SK-N-SH treated with all-trans-retinoic acid at 6 μM for 48 hours (cell line): ENCODE results near the gene GRIK3.
"Not testable (repeated sequence)": the region's sequence is repeated elsewhere in the genome, so short reads cannot be mapped to it uniquely, and the experiment has no call there.

Experiments used
- ATAC-seq: fragments of 200-7000 bp; cut with Tn5 transposase; 3 replicates; pipeline ENCODE4 v1.9.1; 2020; ENCODE audit warnings: mild to moderate bottlenecking, moderate library complexity
- ARNTL ChIP-seq: fragments of 450-650 bp; formaldehyde crosslinking; IDR thresholded peaks from 2 replicates; pipeline ENCODE4 v1.5.0; 2020; ENCODE audit warnings: low read depth, mild to moderate bottlenecking, moderate library complexity, borderline replicate concordance
- BACH2 ChIP-seq: fragments of 250-450 bp; sonication (Bioruptor Pico); IDR thresholded peaks from 2 replicates; pipeline ENCODE4 v1.9.0; 2021; ENCODE audit warnings: mild to moderate bottlenecking, borderline replicate concordance
- CSDC2 ChIP-seq: fragments of 250-450 bp; sonication (Bioruptor Pico); IDR thresholded peaks from 2 replicates; pipeline ENCODE4 v1.5.0; 2020; ENCODE audit warnings: mild to moderate bottlenecking, moderate library complexity
- ESRRG ChIP-seq: fragments of 250-450 bp; sonication (Bioruptor Pico); IDR thresholded peaks from 2 replicates; pipeline ENCODE4 v1.6.1; 2021; ENCODE audit warnings: mild to moderate bottlenecking
- GLIS3 ChIP-seq: fragments of 250-450 bp; sonication (Bioruptor Pico); IDR thresholded peaks from 2 replicates; pipeline ENCODE4 v1.5.0; 2020; ENCODE audit warnings: mild to moderate bottlenecking, moderate library complexity
- OSR1 ChIP-seq: fragments of 250-450 bp; sonication (Bioruptor Pico); IDR thresholded peaks from 2 replicates; pipeline ENCODE4 v1.8.0; 2022; ENCODE audit warnings: moderate library complexity, mild to moderate bottlenecking, inconsistent platforms
- PATZ1 ChIP-seq: fragments of 250-450 bp; sonication (Bioruptor Pico); IDR thresholded peaks from 2 replicates; pipeline ENCODE4 v1.8.0; 2020; ENCODE audit warnings: mild to moderate bottlenecking, moderate library complexity, borderline replicate concordance
- SNAI2 ChIP-seq: fragments of 250-450 bp; sonication (Bioruptor Pico); IDR thresholded peaks from 2 replicates; pipeline ENCODE4 v1.5.0; 2020; ENCODE audit warnings: mild to moderate bottlenecking, moderate library complexity
- TCF4 ChIP-seq: fragments of 250-450 bp; sonication (Bioruptor Pico); IDR thresholded peaks from 2 replicates; pipeline ENCODE4 v1.8.0; 2021; ENCODE audit warnings: mild to moderate bottlenecking, moderate library complexity, borderline replicate concordance
- TOX ChIP-seq: fragments of 250-450 bp; sonication (Bioruptor Pico); IDR thresholded peaks from 2 replicates; pipeline ENCODE4 v1.8.0; 2021; ENCODE audit warnings: mild to moderate bottlenecking, moderate library complexity, borderline replicate concordance
- TSHZ2 ChIP-seq: fragments of 250-450 bp; sonication (Bioruptor Pico); IDR thresholded peaks from 2 replicates; pipeline ENCODE4 v1.5.0; 2020; ENCODE audit warnings: mild to moderate bottlenecking, moderate library complexity
- ZC3H10 ChIP-seq: fragments of 250-450 bp; sonication (Bioruptor Pico); IDR thresholded peaks from 2 replicates; pipeline ENCODE4 v1.5.1; 2021; ENCODE audit warnings: mild to moderate bottlenecking, moderate library complexity
- ZFP3 ChIP-seq: fragments of 250-450 bp; sonication (Bioruptor Pico); IDR thresholded peaks from 2 replicates; pipeline ENCODE4 v1.5.0; 2020; ENCODE audit warnings: mild to moderate bottlenecking, moderate library complexity
- ZFP30 ChIP-seq: fragments of 450-650 bp; formaldehyde crosslinking; IDR thresholded peaks from 2 replicates; pipeline ENCODE4 v1.5.0; 2022; ENCODE audit warnings: mild to moderate bottlenecking, moderate library complexity
- ZNF70 ChIP-seq: fragments of 450-650 bp; formaldehyde crosslinking; IDR thresholded peaks from 2 replicates; pipeline ENCODE4 v1.5.0; 2020; ENCODE audit warnings: mild to moderate bottlenecking, moderate library complexity
- ZNF8 ChIP-seq: fragments of 450-650 bp; formaldehyde crosslinking; IDR thresholded peaks from 2 replicates; pipeline ENCODE4 v1.5.0; 2020; ENCODE audit warnings: mild to moderate bottlenecking, moderate library complexity
- TF ChIP-seq, protein P1 (sequence below): fragments of 250-450 bp; sonication (Bioruptor Pico); IDR thresholded peaks from 2 replicates; pipeline ENCODE4 v1.5.1; 2021; ENCODE audit warnings: mild to moderate bottlenecking, moderate library complexity
- TF ChIP-seq, protein P2 (sequence below): fragments of 250-450 bp; sonication (Bioruptor Pico); IDR thresholded peaks from 2 replicates; pipeline ENCODE4 v1.8.0; 2021; ENCODE audit warnings: low read depth, mild to moderate bottlenecking, moderate library complexity, borderline replicate concordance
- TF ChIP-seq, protein P3 (sequence below): fragments of 250-450 bp; sonication (Bioruptor Pico); IDR thresholded peaks from 2 replicates; pipeline ENCODE4 v1.5.1; 2020; ENCODE audit warnings: low read depth, mild to moderate bottlenecking, moderate library complexity

The GRIK3 gene

GRCh38 chr1:36918604-36919003 lies 115.7 kb downstream of the GRIK3 start:
- no peak for ATAC-seq

DNA sequence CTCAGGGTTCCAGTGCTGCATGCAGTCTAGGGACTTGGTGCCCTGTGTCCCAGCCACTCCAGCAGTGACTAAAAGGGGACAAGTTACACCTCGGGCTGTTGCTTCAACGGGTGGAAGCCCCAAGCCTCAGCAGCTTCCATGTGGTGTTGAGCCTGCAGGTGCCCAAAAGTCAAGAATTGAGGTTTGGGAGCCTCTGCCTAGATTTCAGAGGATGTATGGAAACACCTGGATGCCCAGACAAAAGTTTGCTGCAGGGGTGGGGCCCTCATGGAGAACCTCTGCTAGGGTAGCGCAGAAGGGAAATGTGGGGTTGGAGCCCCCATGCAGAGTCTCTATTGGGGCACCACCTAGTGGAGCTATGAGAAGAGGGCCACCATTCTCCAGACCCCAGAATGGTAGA lies 117.8 kb downstream of the GRIK3 start:
- not testable (repeated sequence) for ATAC-seq

More at GRCh38 chr1:36918604-36919003, 115.7 kb downstream of the GRIK3 start:
- TF ChIP-seq GLIS3 (CRISPR knock-in tag) (no peak), TSHZ2 (CRISPR knock-in tag) (no peak), SNAI2 (CRISPR knock-in tag) (no peak), ZFP30 (CRISPR knock-in tag) (no peak), ESRRG (no peak), ARNTL (CRISPR knock-in tag) (no peak), TOX (CRISPR knock-in tag) (no peak), ZFP3 (CRISPR knock-in tag) (no peak)
- TF ChIP-seq, protein P1, sequence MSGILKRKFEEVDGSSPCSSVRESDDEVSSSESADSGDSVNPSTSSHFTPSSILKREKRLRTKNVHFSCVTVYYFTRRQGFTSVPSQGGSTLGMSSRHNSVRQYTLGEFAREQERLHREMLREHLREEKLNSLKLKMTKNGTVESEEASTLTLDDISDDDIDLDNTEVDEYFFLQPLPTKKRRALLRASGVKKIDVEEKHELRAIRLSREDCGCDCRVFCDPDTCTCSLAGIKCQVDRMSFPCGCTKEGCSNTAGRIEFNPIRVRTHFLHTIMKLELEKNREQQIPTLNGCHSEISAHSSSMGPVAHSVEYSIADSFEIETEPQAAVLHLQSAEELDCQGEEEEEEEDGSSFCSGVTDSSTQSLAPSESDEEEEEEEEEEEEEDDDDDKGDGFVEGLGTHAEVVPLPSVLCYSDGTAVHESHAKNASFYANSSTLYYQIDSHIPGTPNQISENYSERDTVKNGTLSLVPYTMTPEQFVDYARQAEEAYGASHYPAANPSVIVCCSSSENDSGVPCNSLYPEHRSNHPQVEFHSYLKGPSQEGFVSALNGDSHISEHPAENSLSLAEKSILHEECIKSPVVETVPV, result no peak

- ATAC-seq, result no peak
- TF ChIP-seq ZFP3 (CRISPR knock-in tag) (no peak), BACH2 (CRISPR knock-in tag) (no peak), ZNF8 (CRISPR knock-in tag) (no peak), TOX (CRISPR knock-in tag) (no peak), ZNF70 (CRISPR knock-in tag) (no peak), ZC3H10 (no peak)
These were observed 120.7 kb downstream of the GRIK3 start for GRCh38 chr1:36913484-36914060.

- no peak for ATAC-seq
- TF ChIP-seq, protein P2, sequence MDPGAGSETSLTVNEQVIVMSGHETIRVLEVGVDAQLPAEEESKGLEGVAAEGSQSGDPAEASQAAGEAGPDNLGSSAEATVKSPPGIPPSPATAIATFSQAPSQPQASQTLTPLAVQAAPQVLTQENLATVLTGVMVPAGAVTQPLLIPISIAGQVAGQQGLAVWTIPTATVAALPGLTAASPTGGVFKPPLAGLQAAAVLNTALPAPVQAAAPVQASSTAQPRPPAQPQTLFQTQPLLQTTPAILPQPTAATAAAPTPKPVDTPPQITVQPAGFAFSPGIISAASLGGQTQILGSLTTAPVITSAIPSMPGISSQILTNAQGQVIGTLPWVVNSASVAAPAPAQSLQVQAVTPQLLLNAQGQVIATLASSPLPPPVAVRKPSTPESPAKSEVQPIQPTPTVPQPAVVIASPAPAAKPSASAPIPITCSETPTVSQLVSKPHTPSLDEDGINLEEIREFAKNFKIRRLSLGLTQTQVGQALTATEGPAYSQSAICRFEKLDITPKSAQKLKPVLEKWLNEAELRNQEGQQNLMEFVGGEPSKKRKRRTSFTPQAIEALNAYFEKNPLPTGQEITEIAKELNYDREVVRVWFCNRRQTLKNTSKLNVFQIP (CRISPR knock-in tag), result no peak
- no peak for TF ChIP-seq CSDC2
- no peak for TF ChIP-seq OSR1
- TF ChIP-seq, protein P3, sequence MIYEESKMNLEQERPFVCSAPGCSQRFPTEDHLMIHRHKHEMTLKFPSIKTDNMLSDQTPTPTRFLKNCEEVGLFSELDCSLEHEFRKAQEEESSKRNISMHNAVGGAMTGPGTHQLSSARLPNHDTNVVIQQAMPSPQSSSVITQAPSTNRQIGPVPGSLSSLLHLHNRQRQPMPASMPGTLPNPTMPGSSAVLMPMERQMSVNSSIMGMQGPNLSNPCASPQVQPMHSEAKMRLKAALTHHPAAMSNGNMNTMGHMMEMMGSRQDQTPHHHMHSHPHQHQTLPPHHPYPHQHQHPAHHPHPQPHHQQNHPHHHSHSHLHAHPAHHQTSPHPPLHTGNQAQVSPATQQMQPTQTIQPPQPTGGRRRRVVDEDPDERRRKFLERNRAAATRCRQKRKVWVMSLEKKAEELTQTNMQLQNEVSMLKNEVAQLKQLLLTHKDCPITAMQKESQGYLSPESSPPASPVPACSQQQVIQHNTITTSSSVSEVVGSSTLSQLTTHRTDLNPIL (CRISPR knock-in tag), result no peak
- no peak for TF ChIP-seq ZFP30 (CRISPR knock-in tag)
- no peak for TF ChIP-seq SNAI2 (CRISPR knock-in tag)
- no peak for TF ChIP-seq ARNTL (CRISPR knock-in tag)
- TF ChIP-seq, protein P1, result no peak
- TF ChIP-seq ZNF8 (CRISPR knock-in tag), result no peak
- no peak for TF ChIP-seq PATZ1 (CRISPR knock-in tag)
- TF ChIP-seq GLIS3 (CRISPR knock-in tag), result no peak
- no peak for TF ChIP-seq TSHZ2 (CRISPR knock-in tag)
- no peak for TF ChIP-seq TOX (CRISPR knock-in tag)
- no peak for TF ChIP-seq ZC3H10
- TF ChIP-seq BACH2 (CRISPR knock-in tag), result no peak
- no peak for TF ChIP-seq TCF4 (CRISPR knock-in tag)
These were observed 121.3 kb downstream of the GRIK3 start for GRCh38 chr1:36913016-36913415.
